ENCODE results near the gene S1PR4.

The S1PR4 gene, protein sequence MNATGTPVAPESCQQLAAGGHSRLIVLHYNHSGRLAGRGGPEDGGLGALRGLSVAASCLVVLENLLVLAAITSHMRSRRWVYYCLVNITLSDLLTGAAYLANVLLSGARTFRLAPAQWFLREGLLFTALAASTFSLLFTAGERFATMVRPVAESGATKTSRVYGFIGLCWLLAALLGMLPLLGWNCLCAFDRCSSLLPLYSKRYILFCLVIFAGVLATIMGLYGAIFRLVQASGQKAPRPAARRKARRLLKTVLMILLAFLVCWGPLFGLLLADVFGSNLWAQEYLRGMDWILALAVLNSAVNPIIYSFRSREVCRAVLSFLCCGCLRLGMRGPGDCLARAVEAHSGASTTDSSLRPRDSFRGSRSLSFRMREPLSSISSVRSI

DNA sequence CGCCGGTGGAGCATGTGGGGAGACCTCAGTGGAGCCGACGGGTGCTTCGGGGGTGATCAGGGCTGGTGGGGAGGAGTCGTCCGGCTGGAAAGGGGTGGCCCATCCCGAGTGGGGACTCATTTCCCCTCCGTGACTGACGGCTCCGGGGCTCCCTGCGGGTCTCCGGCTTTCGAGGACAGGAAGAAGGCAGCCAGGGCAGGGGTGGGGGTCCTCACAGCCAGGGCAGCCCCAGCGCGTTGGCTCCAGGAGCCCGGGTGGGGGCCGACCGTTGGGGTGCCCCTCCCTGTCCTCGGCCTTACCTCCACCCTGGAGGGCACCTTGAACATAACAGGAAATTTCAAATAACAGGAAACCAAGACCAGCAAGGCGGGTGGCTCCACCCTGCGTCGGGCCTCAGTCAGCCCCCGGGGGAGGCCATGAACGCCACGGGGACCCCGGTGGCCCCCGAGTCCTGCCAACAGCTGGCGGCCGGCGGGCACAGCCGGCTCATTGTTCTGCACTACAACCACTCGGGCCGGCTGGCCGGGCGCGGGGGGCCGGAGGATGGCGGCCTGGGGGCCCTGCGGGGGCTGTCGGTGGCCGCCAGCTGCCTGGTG, at the start of gene S1PR4:
Gene S1PR4, plus strand, starts transcription at position 393 of the 596 bp plus-strand sequence. Its CDS starts 24 bp downstream, at position 417.
- DNase-seq, result no peak

DNA sequence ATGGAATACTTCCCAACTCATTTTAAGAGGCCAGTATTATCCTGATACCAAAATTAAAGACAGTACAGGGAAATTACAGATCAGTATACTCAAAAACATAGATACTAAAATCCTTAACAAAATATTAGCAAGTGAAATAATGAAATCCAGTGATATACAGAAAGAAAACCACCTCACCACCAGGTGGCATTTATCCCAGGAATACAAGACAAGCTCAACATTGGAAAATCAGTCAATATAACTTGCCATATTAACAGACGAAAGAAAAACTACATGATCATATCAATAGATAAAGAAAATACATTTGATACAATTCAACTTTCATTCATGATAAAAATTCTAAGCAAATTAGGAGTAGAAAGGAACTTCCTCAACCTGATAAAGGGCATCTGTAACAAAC, 49.5 kb upstream of the S1PR4 start:
- peak; percentile 35 for DNase-seq

DNA sequence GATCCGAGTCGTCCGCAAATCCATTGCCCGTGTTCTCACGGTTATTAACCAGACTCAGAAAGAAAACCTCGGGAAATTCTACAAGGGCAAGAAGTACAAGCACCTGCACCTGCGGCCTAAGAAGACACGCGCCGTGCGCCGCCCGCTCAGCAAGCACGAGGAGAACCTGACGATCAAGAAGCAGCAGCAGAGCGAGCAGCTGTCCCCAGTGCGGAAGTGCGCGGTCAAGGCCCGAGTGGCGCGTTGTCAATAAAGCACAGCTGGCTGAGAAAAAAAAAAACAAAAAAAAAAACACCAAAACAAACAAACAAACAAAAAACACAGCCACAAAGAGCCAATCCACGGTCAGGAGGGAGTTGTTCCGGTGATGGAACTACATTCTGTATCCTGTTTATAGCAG, 47.4 kb upstream of the S1PR4 start:
- DNase-seq, result no peak

DNA sequence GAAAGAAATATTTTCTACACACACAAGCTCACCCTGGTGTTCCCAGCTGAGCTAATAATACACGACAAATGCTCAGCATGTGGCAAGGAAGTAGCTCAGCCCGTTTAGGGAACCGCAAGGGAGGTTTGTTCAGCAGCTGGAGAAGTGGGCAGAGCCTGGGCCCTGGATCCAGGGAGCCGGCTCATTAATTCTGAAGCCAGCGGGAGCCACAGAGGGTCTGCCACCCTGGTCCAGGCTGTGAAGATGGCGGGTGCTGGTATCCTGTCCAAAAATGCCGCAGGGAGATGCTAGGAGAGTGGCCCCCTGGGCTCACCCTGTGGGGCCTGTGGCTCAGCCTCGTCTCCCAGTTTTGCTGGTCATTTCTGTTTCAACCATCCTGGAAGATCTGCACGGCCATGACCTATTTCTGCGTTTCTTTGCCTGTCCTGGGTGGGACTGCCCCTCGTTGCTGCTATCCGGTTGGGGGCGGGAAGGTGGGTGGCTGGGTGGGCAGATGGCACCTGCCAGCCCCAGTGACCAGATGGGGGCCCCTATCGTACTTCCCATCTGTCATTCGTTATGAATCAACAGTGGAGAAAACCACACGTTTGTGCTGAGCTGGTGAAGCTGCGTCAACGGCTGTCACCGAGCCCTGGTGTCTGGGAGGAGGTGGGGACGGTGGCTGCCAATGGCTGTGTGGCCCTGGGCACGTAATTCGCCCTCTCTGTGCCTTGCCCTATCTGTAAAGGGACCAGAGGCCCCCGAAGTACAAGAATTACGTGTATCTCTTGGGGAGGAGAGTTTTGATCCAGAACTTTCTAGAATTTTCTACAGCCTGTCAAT, 45.4 kb upstream of the S1PR4 start:
- peak; percentile 85 for DNase-seq

DNA sequence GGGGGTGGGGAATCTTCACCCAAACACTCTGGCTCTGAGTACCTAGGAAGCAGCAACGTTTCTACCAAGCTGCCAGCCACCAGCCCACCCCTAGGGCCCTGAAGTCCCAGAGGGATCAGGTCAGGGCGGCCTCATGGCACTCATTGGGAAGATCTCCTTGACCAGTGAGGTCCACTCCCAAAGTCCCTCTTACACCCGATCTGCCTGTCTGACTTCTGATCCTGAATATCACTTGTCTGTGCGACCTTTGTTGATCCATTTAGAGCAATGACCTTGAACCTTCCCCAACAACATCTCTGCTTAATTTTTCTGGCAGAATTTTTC, 44.8 kb upstream of the S1PR4 start:
- no peak for DNase-seq

DNA sequence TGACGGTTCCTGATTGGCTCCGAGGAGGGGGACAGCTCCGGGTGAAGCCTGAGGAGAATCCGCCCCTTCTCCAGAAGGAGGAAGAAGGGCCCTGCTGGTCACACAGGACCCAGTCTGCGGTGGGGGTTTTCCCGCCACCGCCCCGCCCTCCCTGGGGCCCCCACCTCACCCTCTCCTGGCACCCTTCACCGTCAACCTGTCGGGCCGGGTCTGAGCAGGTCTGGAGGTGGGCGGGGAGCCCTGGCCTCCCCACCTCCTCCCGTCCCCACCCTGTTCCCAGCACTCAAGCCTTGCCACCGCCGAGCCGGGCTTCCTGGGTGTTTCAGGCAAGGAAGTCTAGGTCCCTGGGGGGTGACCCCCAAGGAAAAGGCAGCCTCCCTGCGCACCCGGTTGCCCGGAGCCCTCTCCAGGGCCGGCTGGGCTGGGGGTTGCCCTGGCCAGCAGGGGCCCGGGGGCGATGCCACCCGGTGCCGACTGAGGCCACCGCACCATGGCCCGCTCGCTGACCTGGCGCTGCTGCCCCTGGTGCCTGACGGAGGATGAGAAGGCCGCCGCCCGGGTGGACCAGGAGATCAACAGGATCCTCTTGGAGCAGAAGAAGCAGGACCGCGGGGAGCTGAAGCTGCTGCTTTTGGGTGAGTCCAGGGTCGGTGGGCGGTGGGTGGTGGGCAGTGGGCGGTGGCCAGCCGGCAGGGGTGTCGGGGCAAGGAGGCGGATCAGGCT, 42.4 kb upstream of the S1PR4 start, which contains the start of gene GNA15:
Gene GNA15, plus strand, starts transcription at position 73 of the 723 bp plus-strand sequence. Its CDS starts 418 bp downstream, at position 491.
- DNase-seq, result no peak

DNA sequence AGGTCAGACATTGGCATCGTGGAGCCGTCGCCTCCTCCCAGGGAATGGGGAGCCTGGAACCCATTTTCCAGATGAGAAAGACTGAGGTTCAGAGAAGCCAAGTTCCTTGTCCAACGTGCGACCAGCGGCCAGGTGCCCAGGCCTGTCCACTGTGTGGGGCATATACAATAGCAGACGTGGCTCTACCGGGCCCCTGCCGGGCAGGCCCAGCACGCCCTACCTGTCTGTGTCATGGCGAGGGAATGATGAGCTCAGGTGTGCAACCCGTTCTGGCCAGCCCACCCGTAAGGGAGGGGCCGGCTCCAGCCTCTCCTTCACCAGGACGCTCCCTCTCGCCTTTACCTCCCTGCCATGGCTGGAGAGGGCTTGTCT, 41.9 kb upstream of the S1PR4 start:
- DNase-seq, result no peak

DNA sequence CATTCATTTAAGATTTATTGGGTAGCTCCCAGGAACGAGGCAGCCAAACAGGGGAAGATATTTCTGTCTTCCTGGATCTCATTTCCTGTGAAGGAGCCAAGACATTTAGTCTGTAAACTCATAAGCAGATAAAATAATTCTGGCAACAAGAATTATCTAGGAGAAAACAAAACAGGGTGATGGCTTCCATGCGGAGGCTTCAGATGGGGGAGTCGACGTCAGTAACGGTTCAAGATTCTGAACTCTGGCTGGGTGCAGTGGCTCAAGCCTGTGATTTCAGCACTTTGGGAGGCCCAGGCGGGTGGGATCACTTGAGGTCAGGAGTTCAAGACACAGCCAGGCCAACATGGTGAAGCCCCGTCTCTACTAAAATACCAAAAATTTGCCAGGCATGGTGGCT, 41.5 kb upstream of the S1PR4 start:
- no peak for DNase-seq

DNA sequence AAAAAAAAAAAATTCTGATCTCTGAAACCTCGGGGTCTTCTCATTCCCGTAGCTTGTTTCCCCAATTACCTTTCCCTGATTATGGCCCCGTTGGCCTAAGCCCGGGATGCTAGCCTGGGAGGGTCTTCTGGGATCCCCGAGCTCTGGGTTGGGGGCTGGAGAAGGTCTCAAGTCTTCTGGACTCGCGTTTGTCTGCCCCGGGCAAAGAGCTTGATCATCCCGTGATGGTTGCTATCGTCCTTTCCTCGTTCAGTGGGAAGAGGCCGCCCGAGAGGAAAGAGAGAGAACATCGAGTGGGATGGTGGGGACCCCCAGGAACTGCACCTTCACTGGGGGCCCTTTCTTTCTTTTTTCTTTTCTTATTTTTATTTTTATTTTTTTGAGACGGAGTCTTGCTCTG, 40.3 kb upstream of the S1PR4 start:
- no peak for DNase-seq

DNA sequence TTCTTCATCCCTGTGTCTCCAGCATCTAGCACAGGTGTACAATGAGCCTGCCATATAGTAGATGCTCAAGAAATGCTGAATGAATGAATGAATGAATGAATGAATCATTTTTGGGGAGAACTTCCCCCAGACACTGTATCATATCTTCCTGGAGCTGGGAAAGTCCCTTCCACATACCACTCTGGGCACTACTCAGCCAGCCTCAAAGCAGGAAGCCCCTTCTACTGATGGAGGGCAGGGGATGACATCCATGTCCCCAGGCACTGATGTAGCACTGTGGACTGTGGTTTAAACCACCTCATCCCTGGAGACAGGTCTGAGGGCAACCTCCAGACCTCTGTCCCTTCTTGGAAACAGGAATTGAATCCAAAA, 37.9 kb upstream of the S1PR4 start:
- DNase-seq, result no peak

DNA sequence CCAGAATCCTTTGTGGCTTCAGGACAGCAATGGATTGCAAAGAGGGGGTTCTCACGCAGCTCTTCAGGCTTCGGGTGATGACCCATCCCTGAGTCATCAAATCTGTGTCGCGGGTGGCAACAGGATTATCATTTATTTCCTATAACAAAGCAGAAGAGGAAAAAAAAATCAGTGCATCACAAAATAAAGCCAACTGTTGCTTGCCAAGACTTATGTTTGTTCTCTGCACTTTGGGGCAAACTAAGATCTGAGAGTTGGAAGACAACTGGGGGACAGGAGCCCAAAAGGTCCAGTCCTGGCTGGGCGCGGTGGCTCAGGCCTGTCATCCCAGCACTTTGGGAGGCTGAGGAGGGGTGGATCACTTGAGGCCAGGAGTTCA, 36.3 kb upstream of the S1PR4 start:
- no peak for DNase-seq

DNA sequence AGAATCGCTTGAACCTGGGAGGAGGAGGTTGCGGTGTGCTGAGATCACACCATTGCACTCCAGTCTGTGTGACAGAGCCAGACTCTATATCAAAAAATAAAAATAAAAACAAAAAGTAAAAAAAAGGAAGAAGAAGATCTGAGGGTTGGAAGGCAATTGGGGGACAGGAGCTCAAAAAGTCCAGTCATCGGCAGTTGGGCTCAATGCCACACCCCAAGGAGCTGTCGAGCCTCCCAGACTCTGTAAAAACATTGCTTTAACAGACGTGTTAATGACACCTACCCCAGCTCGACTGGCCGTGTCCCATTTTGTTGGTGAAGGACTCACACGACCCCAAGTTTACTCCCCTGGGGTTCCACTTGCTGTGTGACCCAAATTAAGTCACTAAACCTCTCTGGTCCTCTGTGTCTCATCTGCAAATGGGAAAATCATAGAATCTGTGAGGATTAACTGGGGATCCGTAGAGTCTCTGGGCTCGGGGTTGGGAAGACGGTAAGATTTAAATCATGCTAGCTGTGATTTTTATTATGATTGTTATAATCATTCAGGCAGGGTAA, 35.7 kb upstream of the S1PR4 start:
- DNase-seq, result no peak

DNA sequence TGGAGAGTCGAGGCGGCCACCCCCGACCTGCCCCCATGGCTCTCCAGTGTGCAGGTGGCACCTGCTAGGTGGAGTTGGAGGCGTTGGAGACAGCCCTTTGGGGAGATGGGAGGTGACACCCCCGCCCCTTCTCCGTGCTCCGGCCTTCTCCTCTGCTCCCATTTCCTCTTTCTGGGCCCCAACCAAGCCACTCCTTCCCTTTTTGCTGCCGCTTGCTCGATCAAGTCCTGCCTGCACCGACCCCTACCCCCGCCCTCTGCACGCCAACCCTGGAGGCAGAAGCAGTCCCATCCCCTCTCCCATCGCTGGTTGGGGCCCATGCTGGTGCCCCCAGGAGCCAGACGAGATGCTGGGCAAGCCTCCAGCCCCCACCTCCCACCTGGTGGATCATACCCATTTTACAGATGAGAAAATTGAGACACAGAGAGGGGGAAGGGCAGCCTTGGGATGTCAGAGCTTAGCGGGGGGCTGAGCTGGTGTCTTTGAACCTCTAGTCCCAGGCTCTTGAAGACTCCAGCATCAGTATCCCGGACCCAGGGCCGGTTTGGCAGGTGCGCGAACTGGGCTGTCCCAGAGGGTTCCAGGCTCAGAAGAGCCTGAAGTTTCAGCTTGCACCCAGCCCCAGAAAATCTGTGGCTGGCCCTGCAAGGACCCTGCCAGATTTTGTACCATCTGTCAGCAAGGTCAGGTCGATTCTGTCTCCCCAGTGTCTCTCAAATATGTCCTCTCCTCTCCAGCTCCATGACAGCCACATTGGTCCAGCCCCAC, 32.5 kb upstream of the S1PR4 start:
- no peak for DNase-seq

DNA sequence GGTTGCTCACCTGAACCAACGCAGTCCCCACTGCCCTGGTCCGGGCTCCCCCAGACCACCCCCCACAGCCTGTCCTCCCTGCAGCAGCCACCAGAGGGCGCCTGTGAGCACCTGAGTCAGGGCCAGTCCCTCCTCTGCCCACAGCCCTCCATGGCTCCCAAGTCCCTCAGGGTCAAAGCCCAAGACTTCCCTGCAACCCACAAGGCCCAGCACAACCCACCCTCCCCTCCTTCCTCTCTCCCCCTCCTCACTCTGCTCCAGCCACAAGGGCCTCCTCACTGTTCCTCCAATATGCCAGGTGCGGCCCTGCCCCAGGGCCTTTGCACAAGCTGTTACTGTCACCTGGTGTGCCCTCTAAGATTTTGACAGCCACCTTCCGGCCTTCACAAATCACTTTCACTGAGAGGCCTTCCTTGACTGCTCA, 31.9 kb upstream of the S1PR4 start:
- no peak for DNase-seq

DNA sequence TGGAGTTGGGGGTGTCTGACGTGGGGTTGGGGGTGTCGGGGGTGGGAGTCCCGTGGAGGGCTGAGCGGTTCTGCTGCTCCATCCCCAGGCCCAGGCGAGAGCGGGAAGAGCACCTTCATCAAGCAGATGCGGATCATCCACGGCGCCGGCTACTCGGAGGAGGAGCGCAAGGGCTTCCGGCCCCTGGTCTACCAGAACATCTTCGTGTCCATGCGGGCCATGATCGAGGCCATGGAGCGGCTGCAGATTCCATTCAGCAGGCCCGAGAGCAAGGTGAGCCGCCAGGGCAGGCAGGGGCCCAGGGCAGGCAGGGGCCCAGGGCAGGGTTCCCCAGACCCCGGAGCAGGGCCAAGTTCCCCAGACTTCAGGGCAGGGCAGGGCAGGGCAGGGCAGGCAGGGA, 30.1 kb upstream of the S1PR4 start:
- no peak for DNase-seq

DNA sequence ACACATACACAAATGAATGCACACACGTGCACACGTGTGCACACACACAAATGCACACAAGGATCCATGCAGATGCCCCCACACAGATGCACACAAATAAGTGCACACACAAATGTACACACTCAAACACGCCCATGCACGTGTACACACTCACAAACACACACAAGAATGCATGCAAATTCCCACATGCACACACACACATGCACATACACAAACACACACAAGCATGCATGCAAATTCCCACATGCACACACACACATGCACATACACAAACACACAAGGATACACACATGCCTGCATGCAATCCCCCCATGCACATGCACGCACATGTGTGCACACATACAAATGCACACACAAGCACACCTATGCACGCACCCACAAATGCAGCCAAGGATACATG, 29.5 kb upstream of the S1PR4 start:
- no peak for DNase-seq

DNA sequence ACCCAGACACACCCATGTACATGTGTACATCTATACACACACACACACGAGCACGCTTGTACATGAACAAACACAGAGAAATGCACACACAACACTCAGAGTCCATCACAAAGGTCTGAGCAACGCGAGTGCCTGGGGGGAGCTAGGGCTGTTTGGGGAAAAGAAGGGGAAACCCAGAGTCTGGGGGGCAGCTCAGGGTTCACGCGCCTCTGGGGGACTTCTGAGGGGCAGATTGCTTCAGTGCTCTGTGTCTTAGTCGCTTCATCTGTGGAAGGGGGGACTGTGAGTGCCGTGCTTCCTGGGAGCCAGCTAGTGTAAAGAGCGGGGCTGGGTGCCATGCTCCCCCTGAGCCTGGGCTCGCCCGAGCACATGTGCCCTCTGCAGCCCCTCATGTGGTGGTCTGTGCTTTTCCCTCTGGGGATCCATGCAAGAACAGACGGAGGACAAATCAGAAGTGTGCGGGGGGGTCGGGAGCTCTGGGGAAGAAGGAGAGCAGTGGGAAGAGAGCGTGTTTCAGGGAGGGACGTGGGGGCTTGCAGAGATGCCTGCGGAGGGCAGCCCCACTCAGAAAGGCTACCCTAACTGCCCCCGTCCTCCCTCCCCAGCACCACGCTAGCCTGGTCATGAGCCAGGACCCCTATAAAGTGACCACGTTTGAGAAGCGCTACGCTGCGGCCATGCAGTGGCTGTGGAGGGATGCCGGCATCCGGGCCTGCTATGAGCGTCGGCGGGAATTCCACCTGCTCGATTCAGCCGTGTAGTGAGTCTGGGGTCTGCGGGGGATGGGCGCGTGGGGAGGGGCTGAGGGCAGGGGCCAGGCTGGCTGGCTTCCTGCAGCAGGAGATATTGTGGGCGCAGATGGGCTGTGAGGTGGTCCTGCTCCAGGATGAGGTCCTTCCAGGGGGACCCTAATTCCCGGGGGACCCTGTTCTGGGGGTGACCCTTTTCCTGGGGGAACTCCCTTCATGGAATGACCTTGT, 28.8 kb upstream of the S1PR4 start:
- DNase-seq, result no peak

DNA sequence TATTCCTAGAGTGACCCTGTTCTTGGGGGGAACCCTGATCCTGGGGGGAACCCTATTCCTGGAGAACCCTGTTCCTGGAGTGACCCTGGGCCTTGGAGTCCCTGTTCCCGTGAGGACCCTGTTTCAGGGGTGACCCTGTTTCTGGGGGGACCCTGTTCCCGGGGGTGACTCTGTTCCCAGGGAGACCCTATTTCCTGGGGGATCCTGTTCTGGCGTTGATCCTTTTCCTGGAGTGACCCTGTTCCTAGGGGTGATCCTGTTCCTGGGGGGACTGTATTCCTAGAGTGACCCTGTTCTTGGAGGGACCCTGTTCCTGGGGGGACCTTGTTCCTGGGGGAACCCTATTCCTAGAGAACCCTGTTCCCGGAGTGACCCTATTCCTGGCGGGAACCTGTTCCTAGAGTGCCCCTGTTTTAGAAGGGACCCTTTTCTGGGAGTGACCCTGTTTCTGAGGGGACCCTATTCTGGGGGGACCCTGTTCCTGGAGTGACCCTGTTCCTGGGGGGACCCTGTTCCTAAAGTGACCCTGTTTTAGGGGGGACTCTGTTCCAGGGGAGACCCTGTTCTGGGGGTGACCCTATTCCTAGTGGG, 27.7 kb upstream of the S1PR4 start:
- no peak for DNase-seq

DNA sequence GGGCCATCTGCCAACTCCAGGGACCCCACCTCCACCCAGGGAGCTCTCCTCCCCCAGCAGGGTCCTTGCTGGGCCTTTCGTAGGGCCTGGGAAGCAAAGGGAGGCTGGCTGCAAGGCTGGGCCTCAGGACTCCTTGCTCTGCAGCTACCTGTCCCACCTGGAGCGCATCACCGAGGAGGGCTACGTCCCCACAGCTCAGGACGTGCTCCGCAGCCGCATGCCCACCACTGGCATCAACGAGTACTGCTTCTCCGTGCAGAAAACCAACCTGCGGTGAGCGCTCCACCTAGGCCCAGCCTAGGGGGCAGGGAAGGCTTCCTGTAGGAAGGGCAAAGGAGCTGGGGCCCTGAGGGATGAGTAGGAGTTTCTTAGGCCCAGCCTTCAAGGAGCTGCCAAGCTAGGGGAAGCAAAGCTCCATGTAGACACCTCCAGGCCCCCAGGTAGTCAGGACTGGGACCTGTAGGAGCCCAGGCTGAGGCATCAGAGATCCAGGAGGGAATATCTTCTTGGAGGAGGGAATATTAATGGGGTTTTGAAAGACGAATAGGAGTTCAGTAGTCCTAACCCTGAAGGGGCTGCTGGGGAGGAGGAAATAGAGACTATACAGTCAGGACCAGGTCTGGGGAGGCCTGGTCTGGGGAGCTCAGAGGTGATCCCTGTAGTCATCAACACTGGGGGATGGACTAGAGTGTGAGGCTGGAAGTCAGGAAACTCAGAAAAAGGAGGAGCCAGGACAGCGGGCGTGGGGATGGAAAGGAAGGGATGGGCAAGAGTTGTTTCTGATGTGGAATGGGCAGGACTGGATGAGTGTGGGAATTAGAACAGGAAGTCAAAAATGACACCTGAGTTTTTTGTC, 26.8 kb upstream of the S1PR4 start:
- DNase-seq, result no peak

DNA sequence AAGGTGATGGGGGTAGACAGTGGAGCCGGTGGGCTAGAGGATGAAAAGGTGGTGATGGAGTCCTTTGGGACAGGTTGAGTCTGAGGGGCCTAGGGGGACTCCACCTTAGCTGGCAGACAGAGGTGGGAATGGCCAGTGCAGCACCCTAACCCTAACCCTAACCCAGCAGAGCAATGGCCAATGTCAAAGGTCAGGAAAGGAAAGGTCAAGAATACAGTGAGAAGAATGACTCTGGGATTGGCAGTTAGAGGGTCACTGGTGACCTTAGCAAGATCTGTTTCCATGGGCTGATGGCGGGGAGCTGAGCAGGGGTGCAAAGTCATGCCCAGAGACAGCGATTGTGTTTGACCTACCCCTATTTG, 26.2 kb upstream of the S1PR4 start:
- no peak for DNase-seq
